Suppressor macrophage treated with lipopolysaccharide for 1 hour (primary cell): ENCODE data around the gene SREK1IP1.

Experiments used
- DNase-seq, 3 donors: peaks; one replicate each; pipeline ENCODE4 v3.0.0-alpha.2; 2020 to 2022

The SREK1IP1 gene

DNA sequence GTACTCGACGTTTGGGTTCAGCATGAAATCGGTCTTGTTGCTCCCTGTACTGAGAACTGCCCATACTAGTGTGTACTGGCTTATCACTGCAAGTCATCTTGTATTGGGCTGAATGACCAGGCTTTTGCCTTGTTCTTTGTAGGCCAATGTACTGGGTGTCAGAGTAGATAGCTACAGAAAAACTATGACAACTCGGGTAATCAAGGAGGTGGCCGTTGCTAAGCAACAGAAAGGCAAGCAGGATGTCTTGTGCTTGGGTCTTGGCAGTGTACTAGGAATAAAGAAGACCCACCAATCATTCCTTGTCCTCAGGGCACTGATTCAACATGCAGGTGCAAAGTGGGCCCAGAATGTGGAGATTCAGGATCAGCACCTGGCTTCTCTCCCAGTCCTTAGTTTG, 90.1 kb downstream of the SREK1IP1 start:
- no peak for DNase-seq

DNA sequence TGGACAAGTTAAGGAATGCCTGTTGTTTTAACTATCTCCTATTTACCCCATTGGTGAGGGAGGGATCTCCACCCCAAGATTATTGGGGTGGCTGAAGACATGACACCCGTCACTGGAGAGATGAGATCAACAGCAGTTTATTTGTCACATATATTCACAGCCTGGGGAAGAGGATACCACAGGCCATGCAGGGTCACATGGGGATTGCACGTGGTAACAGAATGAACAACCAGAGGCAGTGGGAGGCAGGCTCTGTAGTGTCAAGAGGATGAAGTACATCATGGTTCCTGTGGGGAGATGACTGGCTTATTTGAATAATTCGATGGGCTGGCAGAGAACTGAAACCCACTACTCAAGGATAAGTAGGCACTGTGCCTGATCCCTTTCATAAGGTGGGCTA, 96.8 kb downstream of the SREK1IP1 start:
- DNase-seq = no peak

DNA sequence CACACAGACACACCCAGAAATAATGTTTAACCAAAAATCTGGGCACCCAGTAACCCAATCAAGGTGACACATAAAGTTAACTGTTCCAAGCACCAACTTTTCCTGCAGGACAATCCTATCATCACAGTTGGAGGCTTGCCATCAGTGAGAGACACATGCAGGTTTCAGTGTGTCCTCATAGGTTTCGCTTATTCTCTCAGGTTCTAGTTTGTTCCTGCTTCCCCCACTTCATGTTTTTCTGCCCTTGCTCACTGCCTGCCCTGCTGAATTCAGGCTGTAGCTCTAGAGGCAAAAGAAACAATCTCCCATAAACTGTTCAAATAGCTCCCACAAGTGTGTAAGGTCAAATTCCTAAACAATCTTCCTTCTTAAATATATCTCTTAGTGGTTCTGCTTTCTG, 98.2 kb downstream of the SREK1IP1 start:
- DNase-seq = no peak
